ENCODE data around the gene ZC3H12D.
"Not testable (repeated sequence)": the region's sequence is repeated elsewhere in the genome, so short reads cannot be mapped to it uniquely, and the experiment has no call there.

Gene ZC3H12D

DNA sequence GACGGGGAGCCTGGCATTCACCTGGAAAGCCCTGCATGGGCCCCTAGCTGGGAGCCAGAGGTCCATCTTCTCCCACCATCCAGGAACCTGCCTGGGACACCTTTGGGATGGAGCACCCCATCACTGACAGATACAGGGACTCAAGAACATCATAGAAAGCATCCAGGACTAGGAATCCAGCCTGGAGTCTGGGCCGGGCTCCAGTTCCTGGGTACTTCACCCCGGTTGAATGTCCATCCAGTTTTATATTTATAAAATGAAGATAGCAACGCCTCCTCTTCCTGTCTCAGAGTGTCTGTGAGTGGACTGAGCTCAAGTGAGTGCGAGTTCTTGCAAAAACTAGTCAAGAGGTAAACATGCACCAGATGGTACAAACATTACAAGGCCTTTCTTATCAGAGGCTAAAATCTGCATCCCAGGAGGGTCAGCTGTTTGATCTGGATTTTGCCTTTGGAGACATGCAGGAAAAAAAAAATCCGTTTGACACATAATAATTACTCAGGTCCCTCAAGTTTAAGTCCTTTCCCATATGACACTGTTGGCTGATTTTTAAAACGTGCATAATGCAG is 27.4 kb downstream of the ZC3H12D start:
- DNase-seq: no peak

GRCh38 chr6:149456311-149457021 is 28.3 kb downstream of the ZC3H12D start:
- no peak for DNase-seq

DNA sequence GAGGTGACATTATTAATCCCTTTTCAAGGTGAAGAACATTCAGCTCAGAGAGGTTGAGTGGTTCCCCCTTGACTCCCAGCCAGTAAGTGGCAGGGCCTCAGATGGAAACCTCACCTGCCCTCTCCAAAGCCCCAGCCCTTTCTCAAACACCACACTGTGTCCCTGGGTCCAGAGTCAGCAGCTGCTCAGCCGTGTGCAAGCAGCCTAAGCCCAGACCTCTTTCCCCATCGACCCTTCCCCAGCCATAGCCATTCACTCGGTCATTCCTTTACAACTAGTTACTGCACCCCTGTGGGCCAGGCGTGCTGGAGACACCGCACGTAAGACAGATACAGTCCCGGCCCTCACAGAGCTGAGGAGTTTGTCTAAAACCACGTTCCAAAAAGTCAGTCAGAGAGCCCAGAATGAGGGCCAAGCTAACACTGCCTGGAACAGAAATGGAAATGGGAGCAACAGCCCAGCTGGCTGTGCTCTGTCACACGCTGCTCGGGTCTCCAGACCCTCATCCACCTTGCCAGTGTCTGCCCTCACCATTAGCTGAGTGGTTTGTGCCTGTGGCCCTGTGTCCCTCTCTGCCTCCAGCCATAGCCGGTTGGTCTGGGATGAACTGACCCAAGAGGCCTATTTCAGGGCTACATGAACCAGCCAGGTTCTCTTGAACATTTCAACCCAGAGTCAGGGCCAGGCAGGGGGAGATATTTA is 29.6 kb downstream of the ZC3H12D start:
- DNase-seq: no peak

GRCh38 chr6:149454346-149454848 is 30.4 kb downstream of the ZC3H12D start:
- DNase-seq: no peak

- DNase-seq: no peak
Observed at GRCh38 chr6:149453597-149454345, 31.0 kb downstream of the ZC3H12D start.

GRCh38 chr6:149452037-149452939 is 32.5 kb downstream of the ZC3H12D start:
- no peak for DNase-seq

- DNase-seq: no peak
Observed at GRCh38 chr6:149451376-149452036, 33.3 kb downstream of the ZC3H12D start.

GRCh38 chr6:149450679-149451375 is 34.0 kb downstream of the ZC3H12D start:
- no peak for DNase-seq

- no peak for DNase-seq
Observed at GRCh38 chr6:149449831-149450678, 34.8 kb downstream of the ZC3H12D start.

DNA sequence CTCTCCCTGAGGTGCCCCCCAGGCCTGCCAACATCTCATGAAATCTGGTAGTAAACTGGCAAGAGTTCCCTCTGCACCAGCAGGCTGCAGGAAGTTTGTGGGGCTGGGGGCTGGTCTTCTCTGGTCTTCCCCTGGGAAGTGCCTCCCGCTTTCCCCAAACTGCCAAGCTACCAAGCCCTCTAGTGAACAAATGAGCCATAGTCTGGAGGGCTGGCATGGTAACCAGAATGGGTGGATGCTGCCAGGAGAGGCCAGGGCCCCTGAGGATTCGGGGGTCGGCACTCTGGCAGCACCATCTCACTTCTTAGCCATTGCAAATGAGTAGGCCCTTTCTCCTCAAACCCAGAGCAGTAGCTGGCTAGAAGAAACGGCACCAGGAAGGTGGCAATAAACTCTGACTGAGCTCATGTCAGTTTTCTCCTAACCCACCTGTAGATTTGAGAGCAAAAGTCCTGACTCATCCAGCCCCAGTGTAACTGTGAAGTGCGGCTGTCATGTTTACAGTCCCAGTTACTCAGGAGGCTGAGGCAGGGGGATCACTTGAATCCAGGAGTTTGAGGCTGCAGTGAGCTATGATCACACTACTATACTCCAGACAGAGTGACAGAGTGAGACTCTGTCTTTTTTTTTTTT is 35.9 kb downstream of the ZC3H12D start:
- DNase-seq: no peak

DNA sequence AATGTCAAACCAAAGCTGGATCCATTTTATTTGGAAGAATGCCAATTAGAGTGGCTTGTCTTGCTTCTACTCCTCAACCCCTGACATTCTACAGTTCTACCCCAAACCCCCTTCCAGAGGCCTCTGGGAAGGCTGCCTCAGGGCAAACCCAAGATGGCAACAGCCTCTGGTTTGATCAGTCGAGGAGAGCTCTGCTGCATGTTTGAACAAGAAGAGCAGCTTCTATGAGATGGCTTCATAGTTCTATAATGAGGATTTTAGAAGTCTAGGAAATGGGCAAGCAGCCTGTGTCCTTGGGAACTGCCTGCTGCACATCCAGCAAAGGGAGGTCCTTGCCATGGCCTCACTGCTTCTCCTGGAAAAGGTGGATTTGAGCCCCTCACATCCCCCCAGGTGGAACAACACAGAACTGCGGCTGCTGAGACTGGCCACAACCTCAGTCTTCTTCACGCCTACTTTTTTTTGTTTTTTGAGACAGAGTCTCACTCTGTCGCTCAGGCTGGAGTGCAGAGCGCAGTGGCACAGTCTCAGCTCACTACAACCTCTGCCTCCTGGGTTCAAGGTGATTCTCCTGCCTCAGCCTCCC is 37.9 kb downstream of the ZC3H12D start:
- no peak for DNase-seq

GRCh38 chr6:149445573-149445972 is 39.2 kb downstream of the ZC3H12D start:
- no peak for DNase-seq

DNA sequence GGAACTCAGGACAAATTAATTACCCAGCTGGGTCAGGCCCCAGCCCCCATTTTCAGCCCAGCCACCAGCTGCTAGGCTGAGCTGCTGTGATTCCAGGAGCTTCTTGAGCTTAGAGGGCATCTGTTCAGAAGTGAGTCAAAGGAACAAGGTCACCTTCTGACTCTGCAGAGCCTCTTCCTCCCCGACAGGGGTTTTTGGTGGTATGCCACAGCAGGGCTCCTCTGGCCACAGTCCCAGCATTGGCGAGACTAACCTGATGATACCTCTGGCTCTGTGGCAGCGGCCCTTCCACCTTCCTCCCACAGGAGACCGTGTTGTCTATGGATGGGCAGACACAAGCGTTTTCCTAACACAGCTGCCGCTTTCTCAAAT is 39.7 kb downstream of the ZC3H12D start:
- no peak for DNase-seq

DNA sequence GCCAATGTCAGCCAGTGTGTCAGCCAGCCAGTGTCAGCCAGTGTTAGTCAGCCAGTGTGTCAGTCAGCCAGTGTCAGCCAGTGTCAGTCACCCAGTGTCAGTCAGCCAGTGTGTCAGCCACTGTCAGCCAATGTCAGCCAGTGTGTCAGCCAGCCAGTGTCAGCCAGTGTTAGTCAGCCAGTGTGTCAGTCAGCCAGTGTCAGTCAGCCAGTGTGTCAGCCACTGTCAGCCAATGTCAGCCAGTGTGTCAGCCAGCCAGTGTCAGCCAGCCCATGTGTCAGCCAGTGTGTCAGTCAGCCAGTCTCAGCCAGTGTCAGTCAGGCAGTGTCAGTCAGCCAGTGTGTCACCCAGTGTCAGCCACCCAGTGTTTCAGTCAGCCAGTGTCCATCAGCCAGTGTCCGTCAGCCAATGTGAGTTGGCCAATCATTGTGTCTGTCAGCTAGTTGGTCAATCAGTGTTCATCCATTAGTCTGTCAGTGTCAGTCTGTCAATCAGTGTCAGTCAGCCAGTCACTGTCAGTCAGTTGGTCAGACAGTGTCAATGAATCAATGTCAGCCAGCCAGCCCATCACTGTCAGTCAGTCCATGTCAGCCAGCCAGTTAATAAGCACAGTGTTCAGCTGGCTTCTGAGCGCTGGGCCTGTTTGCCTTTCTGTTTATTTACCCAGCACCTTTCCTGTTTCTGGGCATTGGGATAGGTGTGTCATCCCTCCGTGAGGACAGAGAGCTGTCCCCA is 40.3 kb downstream of the ZC3H12D start:
- not testable (repeated sequence) for DNase-seq

GRCh38 chr6:149443411-149444181 is 41.2 kb downstream of the ZC3H12D start:
- DNase-seq: no peak

DNA sequence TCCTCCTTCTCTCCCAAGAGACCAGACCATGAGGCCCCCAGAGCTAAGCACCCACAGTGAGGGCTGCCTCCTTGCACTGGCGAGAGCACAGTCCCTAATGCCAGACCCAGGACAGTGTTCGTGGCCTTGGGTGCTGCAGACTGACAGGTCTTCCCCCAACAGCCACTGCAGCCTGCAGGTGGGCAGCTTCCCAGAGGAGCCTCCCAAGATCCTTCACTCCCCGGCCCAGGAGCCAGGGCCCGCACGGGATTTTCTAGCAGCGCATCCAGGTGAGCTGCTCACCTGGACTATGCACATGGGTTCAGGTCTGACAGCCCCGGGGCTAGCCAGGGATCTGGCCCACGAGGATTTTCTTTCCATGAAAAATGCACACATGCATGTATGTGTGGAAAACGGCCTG is 43.1 kb downstream of the ZC3H12D start:
- DNase-seq: no peak

Measured in NCI-H748 treated with DMSO at 0.1 percent for 48 hours (cell line).